IMR-90 (cell line): ENCODE results near the gene INPP4A. TPM values are rescaled to one million over a fixed set of nuclear protein-coding genes. Genes with fewer than 3 reads are reported as not detected.
A peak's percentile ranks its signal among the peaks of the same experiment; 100 is the strongest.

Experiments
- ATAC-seq: fragments of 200-7000 bp; cut with Tn5 transposase; 2 replicates; pipeline ENCODE4 v1.9.1; 2020; ENCODE audit warnings: low read depth, mild to moderate bottlenecking, moderate library complexity
- BruUV-seq: library from RNA; stranded (reverse); fragments of 400-500 nt; replicated peaks from 2 replicates; lab custom pipeline; 2021; lab: Mats Ljungman, UMichigan
- CTCF ChIA-PET: fragments of 300-600 bp; formaldehyde crosslinking; extraction: SDS; loops from one replicate; lab custom pipeline; 2021; ENCODE audit warnings: antibody characterized with exemption; lab: Yijun Ruan, JAX
- POLR2A ChIA-PET: fragments of 300-600 bp; sonication (Branson Sonifier 250); formaldehyde crosslinking; loops from one replicate; lab custom pipeline; 2022; ENCODE audit warnings: antibody characterized with exemption; ENCODE audit not compliant: unreplicated experiment; lab: Charles Lee
- DNase-seq: peaks from one replicate; pipeline ENCODE4 v3.0.0; 2013
- H2AFZ ChIP-seq: replicated peaks from 2 replicates; pipeline ENCODE3; 2013; ENCODE audit warnings: low read length, mild to moderate bottlenecking; ENCODE audit not compliant: poor library complexity
- H2AK5ac ChIP-seq: 2 replicates; pipeline ENCODE4 v1.6.1; 2013; ENCODE audit warnings: low read depth, low read length, inconsistent platforms
- H2AK9ac ChIP-seq: replicated peaks from 2 replicates; pipeline ENCODE3; 2013; ENCODE audit warnings: mild to moderate bottlenecking, low read depth, low read length, moderate library complexity; ENCODE audit not compliant: poor library complexity
- H2BK120ac ChIP-seq: 2 replicates; pipeline ENCODE4 v1.6.1; 2013; ENCODE audit warnings: low read depth, low read length, inconsistent platforms
- H2BK15ac ChIP-seq: 3 replicates; pipeline ENCODE4 v1.6.1; 2013; ENCODE audit warnings: low read depth, low read length, inconsistent platforms
- H2BK20ac ChIP-seq: 2 replicates; pipeline ENCODE4 v1.6.1; 2013; ENCODE audit warnings: low read depth, mild to moderate bottlenecking, inconsistent platforms, low read length, moderate library complexity
- H2BK5ac ChIP-seq: 2 replicates; pipeline ENCODE4 v1.6.1; 2013; ENCODE audit warnings: mild to moderate bottlenecking, low read depth, low read length, inconsistent platforms; ENCODE audit not compliant: poor library complexity, severe bottlenecking
- H3K14ac ChIP-seq: replicated peaks from 2 replicates; pipeline ENCODE4 v1.6.1; 2013; ENCODE audit warnings: low read depth, low read length, inconsistent platforms
- H3K18ac ChIP-seq: 2 replicates; pipeline ENCODE4 v1.6.1; 2013; ENCODE audit warnings: low read depth, low read length, control low read depth
- H3K23ac ChIP-seq: 2 replicates; pipeline ENCODE4 v1.6.1; 2013; ENCODE audit warnings: low read depth, low read length, inconsistent platforms
- H3K27ac ChIP-seq: 2 replicates; pipeline ENCODE4 v1.5.1; 2013; ENCODE audit warnings: mild to moderate bottlenecking, control low read depth, low read length; ENCODE audit not compliant: insufficient read depth
- H3K27me3 ChIP-seq: 2 replicates; pipeline ENCODE4 v1.6.1; 2013; ENCODE audit warnings: low read length; ENCODE audit not compliant: control insufficient read depth, insufficient read depth
- H3K36me3 ChIP-seq: 2 replicates; pipeline ENCODE4 v1.6.1; 2013; ENCODE audit warnings: low read length, mixed read lengths; ENCODE audit not compliant: control insufficient read depth, insufficient read depth
- H3K4ac ChIP-seq: 2 replicates; pipeline ENCODE4 v1.6.1; 2013; ENCODE audit warnings: low read depth, low read length, inconsistent platforms
- H3K4me1 ChIP-seq: 2 replicates; pipeline ENCODE4 v1.6.1; 2013; ENCODE audit warnings: low read length, mixed read lengths; ENCODE audit not compliant: control insufficient read depth, insufficient read depth
- H3K4me2 ChIP-seq: 2 replicates; pipeline ENCODE4 v1.6.1; 2013; ENCODE audit warnings: low read depth, mild to moderate bottlenecking, control low read depth, low read length, moderate library complexity
- H3K4me3 ChIP-seq: 2 replicates; pipeline ENCODE4 v1.5.1; 2013; ENCODE audit warnings: low read depth, mild to moderate bottlenecking, control low read depth, low read length, moderate library complexity; ENCODE audit not compliant: insufficient read depth
- H3K56ac ChIP-seq: 2 replicates; pipeline ENCODE4 v1.6.1; 2013; ENCODE audit warnings: low read length, inconsistent platforms; ENCODE audit not compliant: insufficient read depth; ENCODE audit errors: extremely low read depth
- H3K79me1 ChIP-seq, 2 experiments: 2 replicates each; pipeline ENCODE4 v1.6.1; 2013; ENCODE audit warnings: low read length in 2 of 2, inconsistent platforms in 1 of 2, low read depth in 1 of 2
- H3K9ac ChIP-seq: 2 replicates; pipeline ENCODE4 v1.6.1; 2013; ENCODE audit warnings: low read depth, low read length, control low read depth
- H3K9me1 ChIP-seq: 2 replicates; pipeline ENCODE4 v1.6.1; 2013; ENCODE audit warnings: low read length, inconsistent platforms; ENCODE audit not compliant: insufficient read depth
- H3K9me3 ChIP-seq: 2 replicates; pipeline ENCODE4 v1.6.1; 2013; ENCODE audit warnings: low read length; ENCODE audit not compliant: control insufficient read depth, insufficient read depth
- H4K20me1 ChIP-seq: 2 replicates; pipeline ENCODE4 v1.6.1; 2013; ENCODE audit warnings: low read length, inconsistent platforms; ENCODE audit not compliant: insufficient read depth
- H4K5ac ChIP-seq: 2 replicates; pipeline ENCODE4 v1.6.1; 2013; ENCODE audit warnings: mild to moderate bottlenecking, low read depth, low read length, control low read depth
- H4K8ac ChIP-seq, 2 experiments: 2 replicates each; pipeline ENCODE4 v1.6.1; 2013; ENCODE audit warnings: low read depth in 2 of 2, low read length in 2 of 2, control low read depth in 1 of 2, inconsistent platforms in 1 of 2
- H4K91ac ChIP-seq: 2 replicates; pipeline ENCODE4 v1.6.1; 2013; ENCODE audit warnings: low read depth, low read length, inconsistent platforms; ENCODE audit not compliant: insufficient read depth
- BHLHE40 ChIP-seq: fragments of 150-350 bp; IDR thresholded peaks from 2 replicates; pipeline ENCODE4 v1.6.1; 2016; ENCODE audit warnings: mild to moderate bottlenecking, low read depth, low read length
- CEBPB ChIP-seq: IDR thresholded peaks from 2 replicates; pipeline ENCODE4 v1.6.1; 2012; ENCODE audit warnings: low read depth, low read length, improper control_type of control experiment
- FOS ChIP-seq: fragments of 150-350 bp; IDR thresholded peaks from 2 replicates; pipeline ENCODE4 v1.6.1; 2016; ENCODE audit warnings: low read depth, low read length
- MAFK ChIP-seq: IDR thresholded peaks from 2 replicates; pipeline ENCODE4 v1.6.1; 2012; ENCODE audit warnings: low read depth, low read length, improper control_type of control experiment
- MXI1 ChIP-seq: IDR thresholded peaks from 2 replicates; pipeline ENCODE4 v1.6.1; 2012; ENCODE audit warnings: low read depth, mild to moderate bottlenecking, low read length, moderate library complexity, borderline replicate concordance
- NFE2L2 ChIP-seq: fragments of 150-350 bp; IDR thresholded peaks from 2 replicates; pipeline ENCODE4 v1.6.1; 2016; ENCODE audit warnings: low read depth, mild to moderate bottlenecking, low read length
- POLR2A ChIP-seq: IDR thresholded peaks from 2 replicates; pipeline ENCODE4 v1.6.1; 2012; ENCODE audit warnings: mild to moderate bottlenecking, low read depth, low read length
- RCOR1 ChIP-seq: IDR thresholded peaks from 2 replicates; pipeline ENCODE4 v1.6.1; 2012; ENCODE audit warnings: mild to moderate bottlenecking, low read length, improper control_type of control experiment; ENCODE audit not compliant: insufficient replicate concordance
- RFX5 ChIP-seq: IDR thresholded peaks from 2 replicates; pipeline ENCODE4 v1.8.0; 2012; ENCODE audit warnings: low read depth, mild to moderate bottlenecking, low read length, moderate library complexity
- SMC3 ChIP-seq: fragments of 150-350 bp; IDR thresholded peaks from 2 replicates; pipeline ENCODE4 v1.6.1; 2016; ENCODE audit warnings: low read depth, mild to moderate bottlenecking, antibody characterized with exemption, low read length, moderate library complexity
- WGBS, 2 experiments: methylation state at CpG; one replicate each; pipeline versions ENCODE4 v1.1.5 to v1.1.7; 2013; ENCODE audit warnings: missing lambda C conversion rate in 2 of 2; ENCODE audit not compliant: insufficient read length in 1 of 2; ENCODE audit errors: extremely low coverage in 2 of 2; 5-methylcytosine and 5-hydroxymethylcytosine counted together
- dilution Hi-C: fragments of 300-500 bp; cut with HindIII; formaldehyde crosslinking; loops from one replicate; pipeline ENCODE4 v1.14.3; 2018; ENCODE audit warnings: low sequenced_read_pairs; ENCODE audit not compliant: unreplicated experiment
- in situ Hi-C: fragments of 300-500 bp; cut with MboI; formaldehyde crosslinking; loops from 3 replicates; pipeline ENCODE4 v1.14.3; 2019; ENCODE audit warnings: low sequenced_read_pairs, inconsistent platforms, mixed read lengths
- intact Hi-C: fragments of 100-400 bp; cut with micrococcal nuclease; formaldehyde crosslinking; loops from 2 replicates; pipeline ENCODE4 v1.10.0; 2022
- polyA plus RNA-seq, 3 experiments: library from polyadenylated mRNA; depleted of rRNA; stranded (reverse); fragments of >200 nt; gene quantifications; 2 replicates each; pipeline ENCODE4 v1.2.3, GENCODE V29; 2012; ENCODE audit warnings: low replicate concordance in 1 of 3
- total RNA-seq: library from RNA; depleted of rRNA; stranded (reverse); fragments of >200 nt; gene quantifications from 2 replicates; pipeline ENCODE4 v1.2.3, GENCODE V29; 2012
- TF ChIP-seq, protein P1 (sequence below): fragments of 150-350 bp; IDR thresholded peaks from 2 replicates; pipeline ENCODE4 v1.6.1; 2016; ENCODE audit warnings: low read depth, mild to moderate bottlenecking, low read length, moderate library complexity, borderline replicate concordance
- TF ChIP-seq, protein P2 (sequence below): fragments of 150-350 bp; IDR thresholded peaks from 2 replicates; pipeline ENCODE4 v1.6.1; 2017; ENCODE audit warnings: mild to moderate bottlenecking, antibody characterized with exemption, low read length, low read depth

Gene INPP4A
- total and polyA plus RNA-seq, 2 of the 4 experiments (the other 2 are of a cell fraction): 14.5 to 27.1 TPM

DNA sequence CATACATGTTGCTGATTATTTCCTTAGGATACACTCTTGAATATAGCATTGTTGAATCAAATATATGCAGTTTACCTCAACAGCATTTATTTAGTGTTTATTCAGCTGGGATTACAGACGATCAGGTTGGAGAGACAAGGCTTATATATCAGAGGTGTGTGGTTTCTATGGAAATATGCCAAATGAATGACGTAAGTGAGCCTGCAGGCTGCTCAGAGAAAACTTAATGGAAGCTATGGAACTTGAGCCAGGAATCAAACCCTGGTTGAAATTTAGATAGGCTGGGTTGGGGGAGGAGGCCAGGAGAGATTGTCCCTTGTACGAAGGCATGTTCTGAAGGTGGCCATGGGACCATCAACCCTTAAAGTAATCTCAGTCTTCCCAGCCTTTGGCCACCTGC is 79.5 kb downstream of the INPP4A start:
- no peak overlapping the region for H3K14ac ChIP-seq
- WGBS, 2 experiments: 84% methylated on average over 2 of the region's 3 CpGs; no CpG with 5 or more reads in 1 of the 2 experiments
- H3K23ac ChIP-seq: no peak overlapping the region
- dilution Hi-C loops: no loop called here
- no peaks in the 10 kb centered on the region for H4K20me1 ChIP-seq
- in situ Hi-C loops: no loop called here
- H2AFZ ChIP-seq: no peak overlapping the region
- no peak overlapping the region for H3K18ac ChIP-seq
- no peak overlapping the region for H2BK15ac ChIP-seq
- H3K79me1 ChIP-seq: no peaks in the 10 kb centered on the region; a peak in 1 of 4 replicates
- no peaks in the 10 kb centered on the region for H3K27me3 ChIP-seq
- no peak overlapping the region for H4K8ac ChIP-seq
- no peak overlapping the region for H2AK9ac ChIP-seq
- no peak overlapping the region for H3K56ac ChIP-seq
- H3K9me1 ChIP-seq: peaks cover 5% of the 10 kb centered on the region; the same call in 1 of the 2 replicates
- no peak overlapping the region for H2AK5ac ChIP-seq
- H3K36me3 ChIP-seq: peaks cover 3% of the 10 kb centered on the region; the same call in 1 of the 2 replicates
- CTCF ChIA-PET: interaction anchor here (0.5 kb wide), 1 partner anchor 116 kb away, joined by 4 read pairs; no protein-coding TSS in a partner anchor
- no peak overlapping the region for H2BK20ac ChIP-seq
- no peak overlapping the region for H3K4me2 ChIP-seq
- intact Hi-C loops: no loop called here
- DNase-seq: peak; percentile 51
- H2BK5ac ChIP-seq: no peak overlapping the region
- H4K5ac ChIP-seq: no peak overlapping the region
- POLR2A ChIA-PET: no interaction called here
- H2BK120ac ChIP-seq: no peak overlapping the region
- TF ChIP-seq POLR2A (no peak), RCOR1 (no peak), BHLHE40 (no peak), SMC3 (no peak), CEBPB (no peak), FOS (no peak), NFE2L2 (no peak), RFX5 (no peak), MAFK (no peak), MXI1 (no peak)
- TF ChIP-seq, protein P1, sequence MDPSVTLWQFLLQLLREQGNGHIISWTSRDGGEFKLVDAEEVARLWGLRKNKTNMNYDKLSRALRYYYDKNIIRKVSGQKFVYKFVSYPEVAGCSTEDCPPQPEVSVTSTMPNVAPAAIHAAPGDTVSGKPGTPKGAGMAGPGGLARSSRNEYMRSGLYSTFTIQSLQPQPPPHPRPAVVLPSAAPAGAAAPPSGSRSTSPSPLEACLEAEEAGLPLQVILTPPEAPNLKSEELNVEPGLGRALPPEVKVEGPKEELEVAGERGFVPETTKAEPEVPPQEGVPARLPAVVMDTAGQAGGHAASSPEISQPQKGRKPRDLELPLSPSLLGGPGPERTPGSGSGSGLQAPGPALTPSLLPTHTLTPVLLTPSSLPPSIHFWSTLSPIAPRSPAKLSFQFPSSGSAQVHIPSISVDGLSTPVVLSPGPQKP: no peak
- TF ChIP-seq, protein P2, sequence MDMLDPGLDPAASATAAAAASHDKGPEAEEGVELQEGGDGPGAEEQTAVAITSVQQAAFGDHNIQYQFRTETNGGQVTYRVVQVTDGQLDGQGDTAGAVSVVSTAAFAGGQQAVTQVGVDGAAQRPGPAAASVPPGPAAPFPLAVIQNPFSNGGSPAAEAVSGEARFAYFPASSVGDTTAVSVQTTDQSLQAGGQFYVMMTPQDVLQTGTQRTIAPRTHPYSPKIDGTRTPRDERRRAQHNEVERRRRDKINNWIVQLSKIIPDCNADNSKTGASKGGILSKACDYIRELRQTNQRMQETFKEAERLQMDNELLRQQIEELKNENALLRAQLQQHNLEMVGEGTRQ: no peak
- H4K91ac ChIP-seq: no peak overlapping the region
- H3K4me3 ChIP-seq: no peak overlapping the region
- H3K4ac ChIP-seq: no peak overlapping the region
- no peak overlapping the region for H3K27ac ChIP-seq
- ATAC-seq: no peak
- H3K9me3 ChIP-seq: peaks cover 1% of the 10 kb centered on the region; the same call in 1 of the 2 replicates
- BruUV-seq: no TSS peak
- no peak overlapping the region for H3K9ac ChIP-seq
- H3K4me1 ChIP-seq: no peaks in the 10 kb centered on the region; the same call in 1 of the 2 replicates
